Measurements from ENCODE around the gene SPANXN4. TPM values are rescaled to one million over a fixed set of nuclear protein-coding genes. Genes with fewer than 3 reads are reported as not detected.

The SPANXN4 gene
- total RNA-seq, 2 experiments from 2014 or later, result not detected

GRCh38 chrX:142998447-142999198 lies 27.1 kb upstream of the SPANXN4 start:
- Histone ChIP-seq H3K36me3 (ENCODE audit: insufficient read depth, low read length) (no peaks in the 10 kb centered on the region), H4K20me1 (ENCODE audit: insufficient read depth, low read length) (no peaks in the 10 kb centered on the region), H2AFZ (ENCODE audit: low read length) (no peak overlapping the region), H3K27ac (ENCODE audit: low read depth, low read length, poor library complexity, severe bottlenecking) (no peak overlapping the region), H3K79me2 (ENCODE audit: insufficient read depth, low read depth, low read length) (no peaks in the 10 kb centered on the region), H3K9me3 (ENCODE audit: low read length) (no peaks in the 10 kb centered on the region), H3K4me1 (ENCODE audit: insufficient read depth, low read length, poor library complexity, severe bottlenecking) (no peaks in the 10 kb centered on the region), H3K4me2 (ENCODE audit: low read length) (no peak overlapping the region), H3K9me2 (ENCODE audit: insufficient read depth, low read length) (no peaks in the 10 kb centered on the region), H3K4me3 (ENCODE audit: low read depth, low read length, poor library complexity, severe bottlenecking) (no peak overlapping the region)
- no TSS peak for BruUV-seq (replicated peaks)
- intact Hi-C loops (cut with micrococcal nuclease; ENCODE audit: unreplicated experiment), result no loop called here
- TF ChIP-seq EZH2phosphoT487 (IDR thresholded peaks at IDR 0.05; ENCODE audit: borderline replicate concordance, low read depth, low read length), result no peak
- no peak for TF ChIP-seq CTCF (conservative IDR thresholded peaks at IDR 0.05; ENCODE audit: low read length)
- DNase-seq (ENCODE audit: low spot score), result no peak
- POLR2A ChIA-PET, result no interaction called here
- CTCF ChIA-PET (ENCODE audit: unreplicated experiment), result no interaction called here

GRCh38 chrX:142999199-142999701 lies 26.5 kb upstream of the SPANXN4 start:
- no peak overlapping the region for H3K27ac ChIP-seq (ENCODE audit: low read depth, low read length, poor library complexity, severe bottlenecking)
- H3K4me1 ChIP-seq (ENCODE audit: insufficient read depth, low read length, poor library complexity, severe bottlenecking), result no peaks in the 10 kb centered on the region
- H3K79me2 ChIP-seq (ENCODE audit: insufficient read depth, low read depth, low read length), result no peaks in the 10 kb centered on the region
- H3K9me2 ChIP-seq (ENCODE audit: insufficient read depth, low read length), result no peaks in the 10 kb centered on the region
- no peak overlapping the region for H2AFZ ChIP-seq (ENCODE audit: low read length)
- POLR2A ChIA-PET, result no interaction called here
- H3K4me2 ChIP-seq (ENCODE audit: low read length), result no peak overlapping the region
- no peaks in the 10 kb centered on the region for H4K20me1 ChIP-seq (ENCODE audit: insufficient read depth, low read length)
- H3K36me3 ChIP-seq (ENCODE audit: insufficient read depth, low read length), result no peaks in the 10 kb centered on the region
- TF ChIP-seq EZH2phosphoT487 (IDR thresholded peaks at IDR 0.05; ENCODE audit: borderline replicate concordance, low read depth, low read length) (no peak), CTCF (conservative IDR thresholded peaks at IDR 0.05; ENCODE audit: low read length) (no peak)
- no peaks in the 10 kb centered on the region for H3K9me3 ChIP-seq (ENCODE audit: low read length)
- CTCF ChIA-PET (ENCODE audit: unreplicated experiment), result no interaction called here
- intact Hi-C loops (cut with micrococcal nuclease; ENCODE audit: unreplicated experiment), result no loop called here
- no TSS peak for BruUV-seq (replicated peaks)
- no peak overlapping the region for H3K4me3 ChIP-seq (ENCODE audit: low read depth, low read length, poor library complexity, severe bottlenecking)
- DNase-seq (ENCODE audit: low spot score), result no peak

- H3K4me1 ChIP-seq (ENCODE audit: insufficient read depth, low read length, poor library complexity, severe bottlenecking), result no peaks in the 10 kb centered on the region
- no peak for TF ChIP-seq EZH2phosphoT487 (IDR thresholded peaks at IDR 0.05; ENCODE audit: borderline replicate concordance, low read depth, low read length)
- no peak for TF ChIP-seq CTCF (conservative IDR thresholded peaks at IDR 0.05; ENCODE audit: low read length)
- no peaks in the 10 kb centered on the region for H3K9me2 ChIP-seq (ENCODE audit: insufficient read depth, low read length)
- no TSS peak for BruUV-seq (replicated peaks)
- H4K20me1 ChIP-seq (ENCODE audit: insufficient read depth, low read length), result no peaks in the 10 kb centered on the region
- DNase-seq (ENCODE audit: low spot score), result no peak
- no peaks in the 10 kb centered on the region for H3K36me3 ChIP-seq (ENCODE audit: insufficient read depth, low read length)
- intact Hi-C loops (cut with micrococcal nuclease; ENCODE audit: unreplicated experiment), result no loop called here
- POLR2A ChIA-PET, result no interaction called here
- no peaks in the 10 kb centered on the region for H3K9me3 ChIP-seq (ENCODE audit: low read length)
- no peak overlapping the region for H3K4me2 ChIP-seq (ENCODE audit: low read length)
- H3K79me2 ChIP-seq (ENCODE audit: insufficient read depth, low read depth, low read length), result no peaks in the 10 kb centered on the region
- H2AFZ ChIP-seq (ENCODE audit: low read length), result no peak overlapping the region
- H3K4me3 ChIP-seq (ENCODE audit: low read depth, low read length, poor library complexity, severe bottlenecking), result no peak overlapping the region
- no peak overlapping the region for H3K27ac ChIP-seq (ENCODE audit: low read depth, low read length, poor library complexity, severe bottlenecking)
- CTCF ChIA-PET (ENCODE audit: unreplicated experiment), result no interaction called here
Measured at GRCh38 chrX:143002206-143002605, 23.5 kb upstream of the SPANXN4 start.
